B cell (primary cell): ENCODE results near the gene KPNA1. TPM values are rescaled to one million over a fixed set of nuclear protein-coding genes. Genes with fewer than 3 reads are reported as not detected.

Source experiments
- ATAC-seq: fragments of 200-7000 bp; cut with Tn5 transposase; one replicate; pipeline ENCODE4 v1.10.0; 2021; ENCODE audit warnings: low read depth, mild to moderate bottlenecking, moderate number of reproducible peaks, moderate library complexity
- CTCF ChIA-PET: fragments of 350-600 bp; sonication (Branson Sonifier 250); formaldehyde crosslinking; loops from one replicate; lab custom pipeline; 2021; ENCODE audit warnings: antibody characterized with exemption, inconsistent platforms; lab: Charles Lee
- POLR2A ChIA-PET: fragments of 350-600 bp; sonication (Branson Sonifier 250); formaldehyde crosslinking; loops from one replicate; lab custom pipeline; 2021; ENCODE audit warnings: antibody characterized with exemption; lab: Charles Lee
- DNase-seq: peaks from one replicate; pipeline ENCODE4 v3.0.0; 2013
- H2AFZ ChIP-seq: 2 replicates; pipeline ENCODE4 v1.6.1; 2012; ENCODE audit warnings: mild to moderate bottlenecking, low read depth, low read length; ENCODE audit not compliant: insufficient read depth, poor library complexity, severe bottlenecking
- H3K27ac ChIP-seq, 2 donors: 1 replicate in 1 of 2; 2 replicates in 1 of 2; pipeline ENCODE4 v1.5.1; 2012 to 2013; ENCODE audit warnings: low read length in 2 of 2, mild to moderate bottlenecking in 2 of 2, moderate library complexity in 1 of 2
- H3K27me3 ChIP-seq, 4 experiments: fragments of 200-600 bp in 1 of 4; sonication (generic) in 1 of 4; replicated peaks in 1 of 4; 1 replicate in 2 of 4; 2 replicates in 2 of 4; pipeline versions ENCODE4 v1.6.1 to v1.7.0; 2013 to 2016; ENCODE audit warnings: low read length in 3 of 4, mild to moderate bottlenecking in 2 of 4, mixed read lengths in 1 of 4, moderate library complexity in 1 of 4; ENCODE audit not compliant: insufficient read depth in 4 of 4, control insufficient read depth in 3 of 4; ENCODE audit errors: control extremely low read depth in 1 of 4
- H3K36me3 ChIP-seq, 2 experiments: replicated peaks in 1 of 2; 1 replicate in 1 of 2; 2 replicates in 1 of 2; pipeline versions ENCODE4 v1.6.1 to v1.7.1; 2013; ENCODE audit warnings: low read length in 1 of 2; ENCODE audit not compliant: insufficient read depth in 2 of 2, control insufficient read depth in 1 of 2; ENCODE audit errors: control extremely low read depth in 1 of 2, extremely low read depth in 1 of 2
- H3K4me1 ChIP-seq, 2 donors: fragments of 200-600 bp in 1 of 2; sonication (generic) in 1 of 2; 1 replicate in 1 of 2; 2 replicates in 1 of 2; pipeline versions ENCODE4 v1.5.1 to v1.6.1; 2013 to 2017; ENCODE audit warnings: low read length in 2 of 2; ENCODE audit not compliant: control insufficient read depth in 2 of 2, insufficient read depth in 2 of 2
- H3K4me2 ChIP-seq: replicated peaks from 2 replicates; pipeline ENCODE3; 2012; ENCODE audit warnings: mild to moderate bottlenecking, low read depth, low read length; ENCODE audit not compliant: poor library complexity, severe bottlenecking
- H3K4me3 ChIP-seq, 5 experiments: fragments of 200-600 bp in 1 of 5; sonication (generic) in 1 of 5; 1 replicate in 3 of 5; 2 replicates in 2 of 5; pipeline versions ENCODE4 v1.5.1 to v1.7.0; 2011 to 2016; ENCODE audit warnings: low read length in 4 of 5, mild to moderate bottlenecking in 4 of 5, low read depth in 2 of 5, control low read depth in 1 of 5, moderate library complexity in 1 of 5; ENCODE audit not compliant: insufficient read depth in 1 of 5; ENCODE audit errors: control extremely low read depth in 1 of 5, extremely low read depth in 1 of 5
- H3K79me2 ChIP-seq: fragments of 200-600 bp; sonication (generic); one replicate; pipeline ENCODE4 v1.6.0; 2016; ENCODE audit warnings: low read length; ENCODE audit not compliant: control insufficient read depth, insufficient read depth
- H3K9ac ChIP-seq: fragments of 200-600 bp; sonication (generic); 2 replicates; pipeline ENCODE4 v1.6.1; 2017; ENCODE audit warnings: mild to moderate bottlenecking, low read length, moderate library complexity
- H3K9me3 ChIP-seq, 3 donors: one replicate each; pipeline versions ENCODE4 v1.6.1 to v1.7.1; 2013; ENCODE audit warnings: low read length in 2 of 3; ENCODE audit not compliant: control insufficient read depth in 2 of 3, insufficient read depth in 1 of 3; ENCODE audit errors: control extremely low read depth in 1 of 3
- H4K20me1 ChIP-seq: 2 replicates; pipeline ENCODE4 v1.6.0; 2012; ENCODE audit warnings: mild to moderate bottlenecking, low read length; ENCODE audit not compliant: insufficient read depth, control insufficient read depth, poor library complexity, severe bottlenecking
- H3K27ac Mint-ChIP-seq: one replicate; pipeline ENCODE4 v1.8.0; 2021; ENCODE audit warnings: mixed read lengths
- H3K27me3 Mint-ChIP-seq: one replicate; pipeline ENCODE4 v1.8.0; 2021; ENCODE audit warnings: mixed read lengths
- H3K4me1 Mint-ChIP-seq: one replicate; pipeline ENCODE4 v1.8.0; 2021; ENCODE audit warnings: mixed read lengths
- H3K4me3 Mint-ChIP-seq: one replicate; pipeline ENCODE4 v1.8.0; 2021; ENCODE audit warnings: mixed read lengths
- H3K9me3 Mint-ChIP-seq: one replicate; pipeline ENCODE4 v1.8.0; 2022; ENCODE audit warnings: mixed read lengths; ENCODE audit not compliant: insufficient read depth
- CTCF ChIP-seq: fragments of 200-600 bp; IDR thresholded peaks from one replicate; pipeline ENCODE4 v1.8.0; 2022; ENCODE audit warnings: antibody characterized with exemption, mild to moderate bottlenecking
- EZH2 ChIP-seq: IDR thresholded peaks from 2 replicates; pipeline ENCODE4 v1.6.1; 2012; ENCODE audit warnings: borderline replicate concordance, low read depth, mild to moderate bottlenecking, moderate library complexity, low read length; ENCODE audit not compliant: insufficient read depth, poor library complexity, severe bottlenecking
- WGBS: methylation state at CpG from one replicate; pipeline ENCODE4 v1.1.5; 2013; ENCODE audit warnings: missing lambda C conversion rate; ENCODE audit not compliant: insufficient coverage; 5-methylcytosine and 5-hydroxymethylcytosine counted together
- intact Hi-C: fragments of 100-400 bp; cut with micrococcal nuclease; formaldehyde crosslinking; loops from one replicate; pipeline ENCODE4 v1.10.0; 2022
- polyA plus RNA-seq: library from polyadenylated mRNA; depleted of rRNA; stranded (reverse); fragments of >200 nt; gene quantifications from 2 replicates; pipeline ENCODE4 v1.2.3, GENCODE V29; 2012
- total RNA-seq, 2 donors: library from RNA; stranded (reverse); fragments of 120-200 nt in 1 of 2; gene quantifications; 1 replicate in 1 of 2; 2 replicates in 1 of 2; pipeline versions ENCODE4 v1.2.3 to v1.2.4, GENCODE V29; 2013 to 2022

The KPNA1 gene
- total and polyA plus RNA-seq, 2 donors (not counting 1 experiment from before 2014, with no cell fraction given) = 14.9 to 79.4 TPM

- POLR2A ChIA-PET = interaction anchor here (1.2 to 2.2 kb wide), 4 partner anchors 26 to 411 kb away, joined by 5 to 25 read pairs (median 7); partner anchors contain the start of genes HSPBAP1, KPNA1 and WDR5B
- WGBS = 0% methylated on average over 24 of the region's 31 CpGs
- no peaks in the 10 kb centered on the region for H3K9me3 ChIP-seq
- peaks cover 11 to 15% of the 10 kb centered on the region in 2 donors for H3K4me1 ChIP-seq
- TF ChIP-seq CTCF = no peak
- no peak for TF ChIP-seq EZH2
- H3K27ac ChIP-seq = peak within 1 kb of the TSS; percentile 82 to 83
- H3K27me3 ChIP-seq = no peaks in the 10 kb centered on the region
- peak within 1 kb of the TSS; percentile 80 for H3K9ac ChIP-seq
- H3K27ac Mint-ChIP-seq = peak within 1 kb of the TSS; percentile 94
- no peaks in the 10 kb centered on the region for H3K9me3 Mint-ChIP-seq
- peaks cover 30% of the 10 kb centered on the region for H3K4me1 Mint-ChIP-seq
- H3K27me3 Mint-ChIP-seq = no peaks in the 10 kb centered on the region
- intact Hi-C loops = loop anchor here (5.0 kb wide), 2 partner anchors 819 to 1786 kb away; partner anchors contain the start of genes NDUFB4 and SEC22A
- CTCF ChIA-PET = interaction anchor here (1.1 to 4.0 kb wide), 4 partner anchors 10 to 75 kb away, joined by 3 to 38 read pairs (median 10); partner anchors contain the start of gene WDR5B
- H4K20me1 ChIP-seq = no peaks in the 10 kb centered on the region
- ATAC-seq (peak; percentile 48), DNase-seq (peak; percentile 88)
- H3K36me3 ChIP-seq = peaks cover 0 to 3% of the 10 kb centered on the region in 2 experiments
- peak within 1 kb of the TSS; percentile 86 for H3K4me2 ChIP-seq
- peak within 1 kb of the TSS; percentile 75 to 95 (median 86) for H3K4me3 ChIP-seq
- peak within 1 kb of the TSS; percentile 93 for H3K4me3 Mint-ChIP-seq
- peak within 1 kb of the TSS; percentile 90 for H2AFZ ChIP-seq
- peaks cover 27% of the 10 kb centered on the region for H3K79me2 ChIP-seq
Measured at GRCh38 chr3:122382888-122383666, 131.7 kb downstream of the KPNA1 start, which contains the start of gene MIX23. Gene MIX23 (minus strand): TSS chr3:122383231. CDS start chr3:122383224, 7 bp downstream.

GRCh38 chr3:122377975-122378374 is 136.8 kb downstream of the KPNA1 start:
- POLR2A ChIA-PET = no interaction called here
- 100% methylated on average over 1 of the region's 4 CpGs for WGBS
- peaks cover 0 to 3% of the 10 kb centered on the region in 2 experiments for H3K36me3 ChIP-seq

More at GRCh38 chr3:122377975-122378374, 136.8 kb downstream of the KPNA1 start:
- ATAC-seq = no peak
- Histone ChIP-seq H3K4me3 (no peak overlapping the region), H3K9ac (no peak overlapping the region), H3K27me3 (no peaks in the 10 kb centered on the region), H3K4me2 (no peak overlapping the region), H3K79me2 (peaks cover 40% of the 10 kb centered on the region), H2AFZ (no peak overlapping the region), H3K9me3 (no peaks in the 10 kb centered on the region), H4K20me1 (no peaks in the 10 kb centered on the region), H3K4me1 (peaks cover 6 to 7% of the 10 kb centered on the region in 2 donors), H3K27ac (no peak overlapping the region)
- H3K4me3 Mint-ChIP-seq = no peak overlapping the region
- TF ChIP-seq CTCF (no peak), EZH2 (no peak)
- peaks cover 12% of the 10 kb centered on the region for H3K4me1 Mint-ChIP-seq
- no peak overlapping the region for H3K27ac Mint-ChIP-seq
- intact Hi-C loops = no loop called here
- no peaks in the 10 kb centered on the region for H3K9me3 Mint-ChIP-seq
- CTCF ChIA-PET = no interaction called here
- H3K27me3 Mint-ChIP-seq = no peaks in the 10 kb centered on the region
- no peak for DNase-seq
